Lung (tissue), 12 donors: ENCODE data around the gene FGF2. TPM values are rescaled to one million over a fixed set of nuclear protein-coding genes. Genes with fewer than 3 reads are reported as not detected.
A peak's percentile ranks its signal among the peaks of the same experiment; 100 is the strongest.
"Not testable (repeated sequence)": the region's sequence is repeated elsewhere in the genome, so short reads cannot be mapped to it uniquely, and the experiment has no call there.

ENCODE experiments used
- ATAC-seq: fragments of 200-7000 bp; cut with Tn5 transposase; one replicate; pipeline ENCODE4 v1.9.1; 2020; ENCODE audit warnings: moderate number of reproducible peaks; ENCODE audit not compliant: insufficient read depth, low FRiP score
- DNase-seq, 3 donors: peaks; one replicate each; pipeline ENCODE4 v3.0.0-alpha.2; 2013 to 2017
- H3K27ac ChIP-seq, 2 donors: one replicate each; pipeline ENCODE4 v1.5.1; 2013; ENCODE audit warnings: mild to moderate bottlenecking in 2 of 2, moderate library complexity in 2 of 2, control low read depth in 1 of 2, inconsistent platforms in 1 of 2, low read depth in 1 of 2, low read length in 1 of 2
- H3K27me3 ChIP-seq, 3 donors: one replicate each; pipeline ENCODE4 v1.5.1; 2013; ENCODE audit warnings: low read length in 2 of 3; ENCODE audit not compliant: control insufficient read depth in 3 of 3, insufficient read depth in 3 of 3
- H3K36me3 ChIP-seq, 4 donors: one replicate each; pipeline ENCODE4 v1.5.1; 2013; ENCODE audit warnings: low read length in 4 of 4, mild to moderate bottlenecking in 1 of 4, moderate library complexity in 1 of 4; ENCODE audit not compliant: control insufficient read depth in 4 of 4, insufficient read depth in 4 of 4
- H3K4me1 ChIP-seq, 5 donors: one replicate each; pipeline ENCODE4 v1.5.1; 2013; ENCODE audit warnings: low read length in 5 of 5, mild to moderate bottlenecking in 2 of 5, moderate library complexity in 1 of 5; ENCODE audit not compliant: control insufficient read depth in 5 of 5, insufficient read depth in 5 of 5
- H3K4me3 ChIP-seq: one replicate; pipeline ENCODE4 v1.5.1; 2013; ENCODE audit warnings: mild to moderate bottlenecking, control low read depth, moderate library complexity
- H3K9ac ChIP-seq, 2 donors: one replicate each; pipeline ENCODE4 v1.5.1; 2013; ENCODE audit warnings: low read length in 2 of 2, control low read depth in 1 of 2; ENCODE audit not compliant: insufficient read depth in 1 of 2
- H3K9me3 ChIP-seq, 4 donors: one replicate each; pipeline ENCODE4 v1.5.1; 2013; ENCODE audit warnings: low read length in 3 of 4, mild to moderate bottlenecking in 1 of 4, moderate library complexity in 1 of 4; ENCODE audit not compliant: control insufficient read depth in 4 of 4, insufficient read depth in 3 of 4
- CTCF ChIP-seq: IDR thresholded peaks from 2 replicates; pipeline ENCODE4 v1.5.1; 2012; ENCODE audit warnings: mild to moderate bottlenecking; ENCODE audit errors: control extremely low read depth, extremely low read depth
- WGBS, 2 donors: extraction: QIAGEN DNeasy Blood & Tissue Kit; methylation state at CpG; one replicate each; pipeline ENCODE4 v1.1.7; 2013; 5-methylcytosine and 5-hydroxymethylcytosine counted together
- polyA plus RNA-seq, 2 donors: library from polyadenylated mRNA; stranded (reverse); fragments of 200-250 nt; gene quantifications; one replicate each; pipeline ENCODE4 v1.2.1, GENCODE V29; 2013
- total RNA-seq, 2 donors: library from RNA; depleted of rRNA in 1 of 2; stranded (reverse); fragments of >200 nt in 1 of 2; gene quantifications; one replicate each; pipeline ENCODE4 v1.2.1, GENCODE V29; 2014 to 2021
- donor health status: control.
- donor health status: control.
- donor health status: Bipolar disorder and iron deficiency.
- donor health status: healthy.
- donor health status: DM: yes; HTN: yes; CAD: no.

FGF2 gene
- total and polyA plus RNA-seq, 4 donors, result 2.4 to 11.6 (median 6.2) TPM

GRCh38 chr4:122810669-122811068, 16.0 kb upstream of the FGF2 start:
- peaks cover 0 to 4% (median 0%) of the 10 kb centered on the region in 5 donors for H3K4me1 ChIP-seq
- no peak overlapping the region for H3K9ac ChIP-seq
- no peaks in the 10 kb centered on the region for H3K9me3 ChIP-seq
- H3K27me3 ChIP-seq, result no peaks in the 10 kb centered on the region
- no peak overlapping the region for H3K4me3 ChIP-seq
- peak; percentile 11 for ATAC-seq
- DNase-seq, result peak in 1 of 3 donors; percentile 37
- H3K36me3 ChIP-seq, result no peaks in the 10 kb centered on the region
- WGBS, 2 donors, result 87 to 97% methylated on average over 1 of the region's 1 CpG
- TF ChIP-seq CTCF, result no peak
- no peak overlapping the region for H3K27ac ChIP-seq

- ATAC-seq, DNase-seq: not testable (repeated sequence)
Measured at GRCh38 chr4:122811781-122812180, 14.8 kb upstream of the FGF2 start.

GRCh38 chr4:122812823-122813222, 13.8 kb upstream of the FGF2 start:
- 77 to 91% methylated on average over 3 of the region's 3 CpGs for WGBS, 2 donors
- not testable (repeated sequence) for DNase-seq, H3K27ac ChIP-seq, H3K27me3 ChIP-seq, H3K9me3 ChIP-seq, H3K9ac ChIP-seq, H3K4me3 ChIP-seq, ATAC-seq, H3K36me3 ChIP-seq, H3K4me1 ChIP-seq

More at GRCh38 chr4:122811781-122812180, 14.8 kb upstream of the FGF2 start:
- not testable (repeated sequence) for H3K27me3 ChIP-seq, H3K4me1 ChIP-seq, H3K27ac ChIP-seq, H3K9ac ChIP-seq, H3K9me3 ChIP-seq, H3K4me3 ChIP-seq, H3K36me3 ChIP-seq
- WGBS, 2 donors, result 96% methylated on average over 29 of the region's 32 CpGs; no CpG with 5 or more reads in 1 of the 2 donors

- Histone ChIP-seq H3K36me3 (no peaks in the 10 kb centered on the region), H3K27ac (no peak overlapping the region), H3K4me3 (no peak overlapping the region), H3K27me3 (no peaks in the 10 kb centered on the region), H3K4me1 (peaks cover 0 to 4% (median 0%) of the 10 kb centered on the region in 5 donors), H3K9me3 (no peaks in the 10 kb centered on the region), H3K9ac (no peak overlapping the region)
- WGBS, 2 donors, result 83 to 93% methylated on average over 2 of the region's 2 CpGs
- no peak for TF ChIP-seq CTCF
- ATAC-seq (no peak), DNase-seq (no peak)
Measured at GRCh38 chr4:122814426-122814825, 12.2 kb upstream of the FGF2 start.
